Sigmoid colon (tissue), 7 donors: ENCODE measurements around the gene FGF21. TPM values are rescaled to one million over a fixed set of nuclear protein-coding genes. Genes with fewer than 3 reads are reported as not detected.

Experiments used
- DNase-seq: peaks from one replicate; pipeline ENCODE4 v3.0.0-alpha.2; 2019
- H3K27ac ChIP-seq, 4 donors: fragments of 200-600 bp; sonication (generic); one replicate each; pipeline ENCODE4 v1.5.1; 2016 to 2019; ENCODE audit warnings: mild to moderate bottlenecking in 1 of 4
- H3K27me3 ChIP-seq, 3 donors: fragments of 200-600 bp; sonication (generic); one replicate each; pipeline ENCODE4 v1.5.1; 2019; ENCODE audit warnings: mild to moderate bottlenecking in 1 of 3
- H3K36me3 ChIP-seq, 4 donors: fragments of 200-600 bp; sonication (generic); one replicate each; pipeline ENCODE4 v1.5.1; 2016 to 2019
- H3K4me1 ChIP-seq, 4 donors: fragments of 200-600 bp; sonication (generic); one replicate each; pipeline ENCODE4 v1.5.1; 2017 to 2019
- H3K4me3 ChIP-seq, 4 donors: fragments of 200-600 bp; sonication (generic); one replicate each; pipeline ENCODE4 v1.5.1; 2017 to 2019; ENCODE audit warnings: mild to moderate bottlenecking in 2 of 4, moderate library complexity in 1 of 4
- H3K9me3 ChIP-seq, 4 donors: fragments of 200-600 bp in 3 of 4; sonication (generic) in 3 of 4; one replicate each; pipeline versions ENCODE4 v1.5.1 to v1.6.1; 2013 to 2019
- EP300 ChIP-seq, 4 donors: sonication (generic); formaldehyde crosslinking; IDR thresholded peaks; one replicate each; pipeline ENCODE4 v1.6.1; 2017; ENCODE audit warnings: antibody characterized with exemption in 4 of 4
- POLR2A ChIP-seq, 2 donors: fragments of 450-650 bp; IDR thresholded peaks; one replicate each; pipeline ENCODE4 v1.6.1; 2016; ENCODE audit warnings: antibody characterized with exemption in 2 of 2, mild to moderate bottlenecking in 2 of 2, moderate library complexity in 2 of 2
- POLR2AphosphoS5 ChIP-seq, 4 donors: sonication (generic); formaldehyde crosslinking; IDR thresholded peaks; one replicate each; pipeline ENCODE4 v1.6.1; 2017; ENCODE audit warnings: antibody characterized with exemption in 4 of 4
- WGBS, 2 donors: extraction: QIAGEN DNeasy Blood & Tissue Kit; methylation state at CpG; one replicate each; pipeline ENCODE4 v1.1.7; 2013; 5-methylcytosine and 5-hydroxymethylcytosine counted together
- intact Hi-C: fragments of 100-400 bp; cut with DNase I; formaldehyde crosslinking; loops from one replicate; pipeline ENCODE4 v1.15.1; 2023
- polyA plus RNA-seq, 3 donors: library from polyadenylated mRNA; stranded (reverse); fragments of 200-250 nt; gene quantifications; one replicate each; pipeline ENCODE4 v1.2.3, GENCODE V29; 2013
- total RNA-seq, 4 donors: library from RNA; depleted of rRNA; stranded (reverse); fragments of >200 nt; gene quantifications; one replicate each; pipeline ENCODE4 v1.1.0, GENCODE V29; 2016
- TF ChIP-seq, protein P1 (sequence below), 4 experiments: fragments of 450-650 bp in 3 of 4; fragments of 200-600 bp in 1 of 4; IDR thresholded peaks; one replicate each; pipeline ENCODE4 v1.5.1; 2016 to 2019; ENCODE audit warnings: antibody characterized with exemption in 4 of 4, mild to moderate bottlenecking in 3 of 4, moderate library complexity in 2 of 4
- donor health status: healthy with polysubstance abuse.
- donor health status: Bipolar disorder and iron deficiency.
- donor health status: healthy.

Gene FGF21
- total and polyA plus RNA-seq, 7 donors = not detected

DNA sequence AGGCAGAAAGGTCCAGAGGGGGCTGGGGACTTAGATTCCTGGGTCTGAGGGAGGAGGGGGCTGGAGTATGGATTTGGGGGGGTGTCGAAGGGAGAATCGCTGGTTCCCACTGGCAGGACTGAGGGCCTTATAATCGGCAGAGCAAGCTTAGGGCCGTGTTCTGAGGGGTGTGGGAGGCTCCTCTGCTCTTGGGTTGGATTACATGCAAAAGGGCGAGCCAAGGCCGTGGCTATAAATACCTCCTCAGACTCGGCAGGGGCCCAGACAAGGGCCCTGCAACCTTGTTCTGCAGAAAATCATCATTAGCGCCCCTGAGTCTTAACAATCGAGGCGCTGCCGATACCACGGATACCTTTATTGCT is 35.1 kb upstream of the FGF21 start:
- Histone ChIP-seq H3K27ac (peak overlapping the region; percentile 88 to 92 (median 90)), H3K27me3 (no peaks in the 10 kb centered on the region), H3K9me3 (no peaks in the 10 kb centered on the region), H3K36me3 (no peaks in the 10 kb centered on the region), H3K4me1 (peaks cover 0 to 52% (median 31%) of the 10 kb centered on the region in 4 donors), H3K4me3 (peak overlapping the region in 3 of 4 donors; percentile 52 to 64 (median 58))
- TF ChIP-seq POLR2A (IDR thresholded peaks at IDR 0.05) (no peak), EP300 (IDR thresholded peaks at IDR 0.05) (no peak)
- TF ChIP-seq, protein P1, sequence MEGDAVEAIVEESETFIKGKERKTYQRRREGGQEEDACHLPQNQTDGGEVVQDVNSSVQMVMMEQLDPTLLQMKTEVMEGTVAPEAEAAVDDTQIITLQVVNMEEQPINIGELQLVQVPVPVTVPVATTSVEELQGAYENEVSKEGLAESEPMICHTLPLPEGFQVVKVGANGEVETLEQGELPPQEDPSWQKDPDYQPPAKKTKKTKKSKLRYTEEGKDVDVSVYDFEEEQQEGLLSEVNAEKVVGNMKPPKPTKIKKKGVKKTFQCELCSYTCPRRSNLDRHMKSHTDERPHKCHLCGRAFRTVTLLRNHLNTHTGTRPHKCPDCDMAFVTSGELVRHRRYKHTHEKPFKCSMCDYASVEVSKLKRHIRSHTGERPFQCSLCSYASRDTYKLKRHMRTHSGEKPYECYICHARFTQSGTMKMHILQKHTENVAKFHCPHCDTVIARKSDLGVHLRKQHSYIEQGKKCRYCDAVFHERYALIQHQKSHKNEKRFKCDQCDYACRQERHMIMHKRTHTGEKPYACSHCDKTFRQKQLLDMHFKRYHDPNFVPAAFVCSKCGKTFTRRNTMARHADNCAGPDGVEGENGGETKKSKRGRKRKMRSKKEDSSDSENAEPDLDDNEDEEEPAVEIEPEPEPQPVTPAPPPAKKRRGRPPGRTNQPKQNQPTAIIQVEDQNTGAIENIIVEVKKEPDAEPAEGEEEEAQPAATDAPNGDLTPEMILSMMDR (IDR thresholded peaks at IDR 0.05) = no peak
- intact Hi-C loops = no loop called here
- DNase-seq = no peak
- WGBS, 2 donors = 14 to 39% methylated on average over 12 of the region's 12 CpGs

DNA sequence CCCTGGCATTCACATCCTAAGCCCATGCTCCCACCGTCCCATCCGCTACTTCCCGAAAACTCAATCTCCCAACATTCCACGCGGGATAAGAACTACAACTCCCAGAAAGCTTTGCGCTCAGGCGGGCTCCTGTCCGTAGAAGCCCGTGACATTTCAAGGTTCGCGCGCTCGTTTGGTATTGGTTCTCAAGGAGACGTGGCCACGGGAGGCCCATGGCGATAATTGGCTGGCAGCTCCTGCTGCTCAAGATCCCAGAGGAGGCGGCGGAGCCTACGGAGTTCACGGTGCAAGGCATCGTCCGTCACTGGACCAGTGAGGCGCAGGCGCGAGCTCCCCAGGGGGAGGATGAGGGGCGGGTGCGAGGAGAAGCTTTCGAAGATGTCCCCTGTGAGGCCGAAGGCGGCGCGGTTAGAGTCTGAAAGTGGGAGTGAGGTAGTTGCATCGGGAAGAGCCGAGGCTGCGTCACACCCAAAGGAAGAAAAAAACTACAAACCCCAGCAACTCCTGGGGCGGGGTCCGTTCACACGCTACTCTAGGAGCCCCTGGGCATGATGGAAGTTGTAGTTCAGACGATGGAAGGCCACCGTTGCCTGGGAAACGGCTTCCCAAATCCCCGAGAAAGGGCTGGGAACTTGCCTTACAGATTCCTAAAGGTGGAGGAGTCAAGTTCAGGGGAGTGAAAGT is 34.6 kb upstream of the FGF21 start:
- Histone ChIP-seq H3K9me3 (no peaks in the 10 kb centered on the region), H3K27ac (peak overlapping the region; percentile 88 to 92 (median 90)), H3K4me3 (peak overlapping the region; percentile 41 to 64 (median 55)), H3K36me3 (no peaks in the 10 kb centered on the region), H3K4me1 (peaks cover 0 to 47% (median 26%) of the 10 kb centered on the region in 4 donors), H3K27me3 (no peaks in the 10 kb centered on the region)
- WGBS, 2 donors = 2 to 12% methylated on average over 42 of the region's 42 CpGs
- intact Hi-C loops = no loop called here
- DNase-seq = peak; percentile 100
- TF ChIP-seq, protein P1 (IDR thresholded peaks at IDR 0.05) = no peak
- TF ChIP-seq POLR2A (IDR thresholded peaks at IDR 0.05) (no peak), EP300 (IDR thresholded peaks at IDR 0.05) (no peak), POLR2AphosphoS5 (IDR thresholded peaks at IDR 0.05) (peak in 3 of 4 donors; percentile 45 to 55 (median 48))

DNA sequence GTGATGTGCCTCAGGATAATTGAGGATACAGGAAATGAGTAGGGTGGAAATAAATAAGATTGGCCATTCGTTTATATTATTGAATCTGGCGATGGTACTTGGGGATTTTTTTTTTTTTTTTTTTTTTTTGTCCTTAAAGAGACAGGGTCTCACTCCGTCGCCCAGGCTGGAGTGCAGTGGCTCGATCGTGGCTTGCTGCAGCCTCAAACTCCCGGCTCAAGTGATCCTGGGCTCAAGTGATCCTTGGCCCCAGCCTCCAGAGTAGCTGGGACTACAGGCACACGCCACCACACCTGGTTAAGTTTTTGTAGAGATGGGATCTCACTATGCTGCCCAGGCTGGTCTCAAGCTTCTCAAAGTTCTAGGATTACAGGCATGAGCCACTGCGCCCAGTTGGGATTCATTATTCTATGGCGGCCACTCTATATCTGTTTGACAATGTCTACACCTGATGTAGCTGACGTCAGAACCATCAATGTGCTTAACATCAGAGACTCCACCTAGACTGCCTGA is 33.1 kb upstream of the FGF21 start:
- peaks cover 0 to 32% (median 12%) of the 10 kb centered on the region in 4 donors for H3K4me1 ChIP-seq
- DNase-seq = no peak
- no peak overlapping the region for H3K4me3 ChIP-seq
- WGBS, 2 donors = 77 to 87% methylated on average over 11 of the region's 11 CpGs
- intact Hi-C loops = no loop called here
- no peaks in the 10 kb centered on the region for H3K9me3 ChIP-seq
- no peak for TF ChIP-seq POLR2A (IDR thresholded peaks at IDR 0.05)
- TF ChIP-seq, protein P1 (IDR thresholded peaks at IDR 0.05) = no peak
- TF ChIP-seq EP300 (IDR thresholded peaks at IDR 0.05) = no peak
- TF ChIP-seq POLR2AphosphoS5 (IDR thresholded peaks at IDR 0.05) = no peak
- no peaks in the 10 kb centered on the region for H3K36me3 ChIP-seq
- no peaks in the 10 kb centered on the region for H3K27me3 ChIP-seq
- H3K27ac ChIP-seq = no peak overlapping the region

DNA sequence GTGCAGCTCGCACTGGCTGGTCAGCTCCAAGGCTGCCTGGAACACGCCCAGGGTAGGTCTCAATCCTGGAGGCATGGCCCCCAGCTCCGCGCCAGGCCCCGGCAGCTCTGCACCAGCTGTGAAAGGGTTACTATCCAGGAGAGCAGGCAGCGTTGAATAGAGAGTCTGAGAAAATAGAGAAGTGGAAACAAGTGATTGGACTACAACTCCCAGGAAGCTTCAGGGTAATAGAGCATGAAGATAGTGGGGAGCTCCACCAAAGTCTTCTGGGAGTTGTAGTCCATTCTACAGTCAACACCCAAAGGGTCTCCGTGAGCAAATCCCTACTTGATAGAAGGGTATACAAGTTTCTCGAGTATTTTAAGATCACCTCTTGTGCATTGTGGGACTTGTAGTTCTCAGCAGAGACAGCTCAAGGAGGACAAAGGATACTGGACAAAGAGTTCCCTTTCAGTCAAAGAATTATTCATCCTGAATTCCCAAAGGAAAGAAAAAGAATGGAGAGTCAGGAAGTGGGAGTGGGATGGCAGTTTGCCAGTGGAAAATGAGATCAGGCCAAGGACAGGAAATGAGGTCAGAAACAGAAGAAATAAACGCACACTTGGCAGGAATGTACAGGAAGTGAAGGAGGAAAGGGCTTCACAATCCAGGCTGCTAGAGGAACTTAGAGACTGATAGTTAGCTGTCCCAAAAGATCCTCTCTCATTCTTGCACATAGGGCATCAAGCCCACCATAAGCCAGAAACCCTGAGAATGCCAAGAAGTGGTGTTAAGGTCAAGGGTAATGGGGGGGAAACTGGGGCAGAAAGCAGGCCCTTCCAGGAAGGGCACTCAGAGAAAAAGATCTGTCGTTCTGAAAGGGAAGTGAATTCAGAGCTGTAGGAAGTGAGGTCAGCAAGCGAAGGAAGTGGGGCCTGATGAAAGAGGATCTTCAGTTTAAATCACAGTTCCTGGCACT is 30.2 kb upstream of the FGF21 start:
- intact Hi-C loops = no loop called here
- peak in 2 of 4 donors; percentile 20 to 24 for TF ChIP-seq EP300 (IDR thresholded peaks at IDR 0.05)
- TF ChIP-seq, protein P1 (IDR thresholded peaks at IDR 0.05) = no peak
- peak in 3 of 4 donors; percentile 33 to 56 (median 56) for TF ChIP-seq POLR2AphosphoS5 (IDR thresholded peaks at IDR 0.05)
- 49 to 60% methylated on average over 11 of the region's 11 CpGs for WGBS, 2 donors
- no peaks in the 10 kb centered on the region for H3K36me3 ChIP-seq
- peaks cover 0 to 14% (median 7%) of the 10 kb centered on the region in 4 donors for H3K4me1 ChIP-seq
- H3K27ac ChIP-seq = peak overlapping the region; percentile 41 to 73 (median 64)
- H3K9me3 ChIP-seq = no peaks in the 10 kb centered on the region
- DNase-seq = peak; percentile 86
- no peak overlapping the region for H3K4me3 ChIP-seq
- peaks cover 0 to 12% (median 0%) of the 10 kb centered on the region in 3 donors for H3K27me3 ChIP-seq
